DMS53 treated with DMSO at 0.1 percent for 48 hours (cell line): ENCODE measurements around the gene TEX48.

ENCODE experiments used
- DNase-seq: peaks from one replicate; lab custom pipeline; 2025; ENCODE audit not compliant: unreplicated experiment; lab: John Stamatoyannopoulos, UW

TEX48 gene

GRCh38 chr9:114681594-114682332, at the start of gene TEX48:
Gene TEX48, minus strand, starts transcription at chr9:114682192. Its CDS starts 10,469 bp downstream, at chr9:114671723.
- peak; percentile 62 for DNase-seq

DNA sequence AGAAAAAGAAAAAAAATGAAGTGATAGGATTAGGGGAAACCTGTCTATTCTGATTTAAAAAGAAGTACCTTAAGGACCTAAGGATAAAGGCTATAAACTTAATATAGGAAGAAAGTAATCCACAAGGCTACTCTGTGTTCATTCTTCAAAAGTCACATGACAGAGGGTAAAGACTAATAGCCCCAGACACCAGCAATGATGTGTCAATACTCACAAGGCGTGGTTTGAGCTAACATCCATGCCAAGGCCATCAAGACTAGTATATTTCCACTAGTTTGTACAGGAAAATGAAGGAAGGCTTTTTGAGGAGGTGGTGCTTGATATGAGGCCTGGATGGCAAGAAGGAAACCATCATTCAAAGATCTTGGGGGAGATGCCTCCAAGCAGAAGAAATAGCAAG, 49.7 kb upstream of the TEX48 start:
- no peak for DNase-seq

- no peak for DNase-seq
Measured at GRCh38 chr9:114729706-114730105, 47.7 kb upstream of the TEX48 start.

DNA sequence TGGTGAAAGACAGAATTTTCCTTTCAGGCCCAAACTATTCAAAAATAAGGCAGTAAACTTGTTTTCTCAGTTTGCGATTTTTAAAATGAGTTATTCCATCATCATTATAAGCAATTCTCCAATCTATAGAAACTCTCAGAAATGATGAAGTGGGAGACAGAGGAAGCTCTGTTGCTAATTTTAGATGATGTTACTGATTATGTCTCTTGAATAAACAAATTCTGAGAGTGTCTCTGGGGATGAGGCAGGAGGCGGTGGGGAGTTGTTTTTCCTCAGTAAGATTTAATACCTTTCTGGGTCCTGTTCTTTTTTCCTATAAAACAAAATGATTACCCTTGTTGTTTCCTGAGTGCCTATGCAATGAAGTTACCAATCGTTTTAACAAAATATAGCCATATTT, 43.9 kb upstream of the TEX48 start:
- DNase-seq = no peak

GRCh38 chr9:114724744-114725143, 42.8 kb upstream of the TEX48 start:
- no peak for DNase-seq

DNA sequence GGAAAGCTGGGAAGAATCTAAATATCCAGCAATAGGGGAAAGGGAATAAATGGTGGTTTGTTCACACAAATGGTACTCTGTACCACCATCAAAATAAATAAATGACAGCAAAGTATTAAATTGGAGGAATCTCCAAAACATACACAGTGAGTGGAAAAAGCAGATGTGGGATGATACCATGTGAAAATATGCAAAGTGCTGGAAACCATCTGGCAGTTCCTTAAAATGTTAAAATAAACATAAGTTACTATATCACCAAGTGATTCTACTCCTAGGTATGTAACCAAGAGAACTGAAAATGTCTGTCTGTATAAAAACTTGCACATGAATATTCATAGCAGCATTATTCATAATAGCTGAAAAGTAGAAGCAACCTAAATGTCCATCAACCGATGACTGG, 41.9 kb upstream of the TEX48 start:
- DNase-seq = no peak

DNA sequence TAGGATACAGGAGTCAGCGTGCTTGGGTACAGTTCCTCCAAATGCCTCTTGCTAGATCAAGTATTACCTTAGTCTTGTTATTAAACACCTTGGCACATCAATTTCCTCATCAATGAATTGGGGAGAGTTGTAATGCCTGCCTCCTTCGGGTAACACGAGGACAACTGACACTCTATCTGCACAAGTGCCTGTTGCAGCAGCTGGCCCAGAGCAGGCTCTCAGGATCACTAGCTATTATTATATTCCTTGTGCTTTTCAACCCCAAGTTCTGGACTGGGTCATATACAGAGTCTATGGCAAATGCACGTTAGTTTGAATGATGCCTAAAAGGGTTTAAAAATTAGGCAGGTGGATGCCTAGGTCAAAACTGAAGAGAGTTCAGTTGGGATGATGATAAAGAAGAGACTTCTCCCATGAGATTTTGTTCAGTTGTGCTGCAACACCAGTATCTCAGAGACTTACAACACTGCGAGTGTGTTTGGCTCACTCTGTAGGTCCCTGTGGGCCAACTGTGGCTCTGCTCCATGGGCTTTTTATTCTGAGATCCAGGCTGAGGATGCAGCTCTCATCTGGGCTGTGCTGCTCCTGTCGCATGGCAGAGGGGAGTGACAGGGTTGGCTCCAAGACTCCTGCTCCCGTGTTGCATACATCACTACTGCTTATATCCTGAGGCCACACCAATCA, 41.1 kb upstream of the TEX48 start:
- no peak for DNase-seq

GRCh38 chr9:114722081-114722621, 40.2 kb upstream of the TEX48 start:
- DNase-seq = peak; percentile 18

DNA sequence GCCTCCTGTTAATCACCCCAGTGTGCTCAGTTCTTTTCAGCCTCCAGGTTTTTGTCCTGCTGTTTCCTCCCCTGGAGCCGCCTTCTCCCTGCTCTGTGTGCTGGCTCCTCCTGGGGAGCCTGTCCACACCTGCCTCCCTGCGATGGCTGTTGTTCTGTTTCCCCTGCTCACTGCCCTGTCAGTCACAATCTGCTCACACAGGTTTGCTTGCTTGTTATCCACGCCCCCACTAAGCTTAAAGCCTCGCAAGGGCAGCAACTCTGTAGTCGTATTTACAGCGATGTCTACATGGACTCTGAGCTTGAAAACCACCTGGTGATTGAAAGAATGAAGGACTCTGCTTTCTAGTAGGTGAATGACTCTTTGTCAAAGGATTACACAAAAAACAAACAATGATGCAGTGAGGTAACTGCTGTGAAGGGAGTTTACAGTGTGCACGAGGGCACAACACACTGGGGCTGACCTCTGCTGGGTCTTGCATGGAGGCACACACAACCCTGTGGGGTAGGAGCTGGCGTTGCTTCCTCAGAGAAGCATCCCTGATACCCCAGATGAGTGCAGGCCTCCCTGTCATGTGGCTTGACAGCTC, 39.6 kb upstream of the TEX48 start:
- DNase-seq = peak; percentile 88

GRCh38 chr9:114720086-114720676, 38.2 kb upstream of the TEX48 start:
- DNase-seq = no peak

DNA sequence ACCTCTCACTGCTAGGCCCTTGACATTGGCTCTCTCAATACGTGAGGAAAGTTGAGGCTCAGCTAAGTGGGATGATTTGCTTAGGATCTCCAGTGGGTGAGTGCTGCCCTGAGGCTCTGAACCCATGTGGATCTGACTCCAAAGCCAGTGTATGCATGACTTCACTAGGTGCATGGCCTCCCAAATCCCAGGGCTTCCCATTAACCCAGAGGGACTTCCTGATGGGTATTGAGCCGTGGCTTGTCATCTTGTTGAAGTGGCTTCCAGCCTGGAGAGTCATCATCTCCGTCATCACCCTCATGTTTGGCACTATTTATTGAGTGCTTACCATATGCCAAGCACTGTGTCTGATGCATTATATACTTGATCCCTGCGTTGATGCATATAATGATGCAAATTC, 37.3 kb upstream of the TEX48 start:
- DNase-seq = peak; percentile 47

GRCh38 chr9:114718801-114719221, 36.8 kb upstream of the TEX48 start:
- DNase-seq = peak; percentile 14

GRCh38 chr9:114717908-114718486, 36.0 kb upstream of the TEX48 start:
- no peak for DNase-seq

DNA sequence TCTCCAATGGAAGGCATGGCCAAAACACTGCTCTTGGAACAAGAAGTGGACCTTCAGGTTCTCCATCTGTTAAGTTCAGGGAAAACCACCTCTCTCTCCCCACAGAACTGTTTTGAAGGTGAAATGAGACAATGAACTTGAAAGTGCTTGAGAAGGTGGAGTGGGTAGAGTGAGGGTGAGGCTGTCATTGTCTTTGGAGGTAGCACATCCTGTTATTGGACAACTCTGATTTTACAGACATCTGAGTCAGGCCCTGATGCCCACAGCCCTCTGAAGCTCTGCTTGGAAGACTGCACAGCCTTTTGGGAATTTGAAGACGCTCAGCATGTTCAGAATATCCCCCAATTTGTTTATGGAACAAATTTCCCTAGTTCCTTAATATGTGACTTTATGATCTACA, 27.6 kb upstream of the TEX48 start:
- DNase-seq = no peak

DNA sequence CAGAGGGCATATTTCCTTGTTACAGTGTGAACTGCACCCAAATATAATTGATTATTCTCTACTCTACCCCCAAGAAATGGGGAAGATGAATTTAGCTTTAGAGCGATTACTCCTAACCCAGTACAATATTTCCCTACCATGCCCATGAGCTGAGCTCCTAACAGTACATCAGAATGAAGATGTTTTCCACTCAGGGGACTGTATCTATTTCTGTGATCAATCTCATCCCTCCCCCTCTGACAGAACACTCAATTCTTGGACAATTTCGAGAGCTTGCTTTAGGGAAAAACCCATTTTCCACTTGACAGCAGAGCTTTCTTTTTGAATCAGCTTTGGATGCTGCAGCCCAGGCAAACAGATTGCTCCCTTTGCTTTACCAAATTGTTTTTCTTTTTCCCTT, 24.7 kb upstream of the TEX48 start:
- DNase-seq = no peak

DNA sequence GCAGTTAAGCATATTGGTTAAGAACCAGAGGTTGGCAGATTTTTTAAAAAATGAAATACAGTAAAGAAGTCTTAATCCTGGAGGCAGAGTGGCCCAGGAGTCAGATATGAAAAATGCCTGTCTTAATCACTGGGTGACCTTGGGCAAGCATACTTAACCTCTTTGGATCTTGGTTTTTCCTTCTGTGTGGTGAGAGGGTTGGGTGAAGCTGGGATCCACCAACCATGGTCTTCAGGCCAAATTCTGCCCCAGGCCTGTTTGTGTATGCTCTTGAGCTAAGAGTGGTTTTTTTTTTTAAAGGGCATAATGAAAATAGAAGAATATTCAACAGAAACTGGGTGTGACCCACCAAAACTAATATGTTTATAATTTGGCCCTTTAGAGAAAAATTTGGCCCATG, 20.0 kb upstream of the TEX48 start:
- DNase-seq = no peak

- no peak for DNase-seq
Measured at GRCh38 chr9:114697951-114698351, 16.0 kb upstream of the TEX48 start.

DNA sequence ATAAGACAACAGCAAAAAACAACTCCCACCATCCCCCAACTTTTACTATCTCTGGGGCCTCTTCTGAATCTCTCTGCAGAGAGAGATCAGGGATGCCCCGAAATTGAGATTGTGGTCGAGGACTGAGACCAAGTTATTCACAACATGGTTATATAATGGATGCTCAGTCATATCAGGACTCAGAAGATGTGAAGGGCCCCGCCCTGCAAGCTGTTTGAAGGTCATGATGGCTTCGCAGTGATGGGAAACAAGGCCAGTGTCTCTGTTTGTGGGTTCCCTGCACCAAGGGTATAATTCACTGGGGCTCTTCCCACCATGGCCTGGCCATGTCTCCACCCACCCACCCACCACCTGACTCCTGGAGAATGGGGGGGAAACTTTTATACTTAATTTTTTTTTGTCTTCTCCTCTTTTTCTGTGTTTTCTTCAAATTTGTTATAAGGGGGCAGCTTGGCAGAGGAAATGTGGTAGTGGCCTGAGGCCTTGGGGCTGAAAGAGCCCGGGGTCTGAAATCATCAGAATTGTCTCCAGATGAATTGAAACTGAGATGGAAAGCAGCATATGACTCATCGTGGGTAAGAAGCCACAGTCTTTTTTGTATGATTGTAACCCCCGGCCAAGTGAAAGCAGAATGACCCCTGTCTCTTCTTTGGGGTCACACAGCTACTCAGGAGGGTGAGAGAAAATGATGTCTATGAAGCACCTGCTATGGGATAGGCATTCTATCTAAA, 15.0 kb upstream of the TEX48 start:
- no peak for DNase-seq

DNA sequence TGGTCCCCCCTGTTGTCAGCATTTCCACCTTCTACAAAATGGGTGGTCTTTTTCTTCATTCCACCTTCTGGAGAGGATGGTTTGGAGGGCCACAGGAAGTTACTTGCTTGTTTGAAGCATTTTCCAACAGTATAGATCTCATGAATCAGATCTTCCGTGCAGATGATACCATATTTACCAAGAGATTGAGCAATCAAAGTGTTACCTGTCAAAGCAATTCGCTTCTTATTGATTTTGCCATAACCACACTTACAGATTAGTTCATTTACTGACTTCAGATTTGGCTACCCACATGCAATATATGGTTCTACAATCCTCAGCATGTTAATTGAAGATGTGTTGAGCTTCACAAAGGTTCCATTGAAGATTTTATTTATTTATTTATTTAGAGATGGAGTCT, 14.0 kb upstream of the TEX48 start:
- no peak for DNase-seq

GRCh38 chr9:114694719-114695269, 12.8 kb upstream of the TEX48 start:
- no peak for DNase-seq
